Activated CD8-positive, alpha-beta T cell treated with anti-CD3 and anti-CD28 coated beads for 36 hours (primary cell): ENCODE data around the gene BET1. TPM values are rescaled to one million over a fixed set of nuclear protein-coding genes. Genes with fewer than 3 reads are reported as not detected.

Experiments used
- ATAC-seq: fragments of 200-7000 bp; cut with Tn5 transposase; one replicate; pipeline ENCODE4 v1.10.0; 2021; ENCODE audit warnings: mild to moderate bottlenecking, moderate library complexity
- CTCF ChIA-PET: fragments of 350-600 bp; sonication (Branson Sonifier 250); formaldehyde crosslinking; loops from one replicate; lab custom pipeline; 2021; ENCODE audit warnings: antibody characterized with exemption; lab: Charles Lee
- POLR2A ChIA-PET: fragments of 350-600 bp; sonication (Branson Sonifier 250); formaldehyde crosslinking; loops from one replicate; lab custom pipeline; 2021; ENCODE audit warnings: antibody characterized with exemption; lab: Charles Lee
- DNase-seq: peaks from one replicate; pipeline ENCODE4 v3.0.0-alpha.2; 2020
- H3K27ac Mint-ChIP-seq: one replicate; pipeline ENCODE4 v1.8.0; 2021; ENCODE audit warnings: mild to moderate bottlenecking, mixed read lengths
- H3K27me3 Mint-ChIP-seq: one replicate; pipeline ENCODE4 v1.8.0; 2021; ENCODE audit warnings: mixed read lengths
- H3K36me3 Mint-ChIP-seq: one replicate; pipeline ENCODE4 v1.8.0; 2021; ENCODE audit warnings: low read depth, mixed read lengths
- H3K4me1 Mint-ChIP-seq: one replicate; pipeline ENCODE4 v1.8.0; 2021; ENCODE audit warnings: low read depth, mixed read lengths
- H3K4me3 Mint-ChIP-seq: one replicate; pipeline ENCODE4 v1.8.0; 2021; ENCODE audit warnings: mild to moderate bottlenecking, moderate library complexity, mixed read lengths
- H3K9me3 Mint-ChIP-seq: one replicate; pipeline ENCODE4 v1.8.0; 2021; ENCODE audit warnings: mixed read lengths
- CTCF ChIP-seq: fragments of 200-600 bp; IDR thresholded peaks from one replicate; pipeline ENCODE4 v1.8.0; 2022; ENCODE audit warnings: antibody characterized with exemption, mild to moderate bottlenecking
- intact Hi-C: fragments of 100-400 bp; cut with micrococcal nuclease; formaldehyde crosslinking; loops from one replicate; pipeline ENCODE4 v1.10.0; 2022
- total RNA-seq, 2 experiments: library from RNA; stranded (reverse); gene quantifications; one replicate each; pipeline ENCODE4 v1.2.3, GENCODE V29; 2021

BET1 gene
- total RNA-seq, 2 experiments from 2014 or later = 17.6 to 20.8 TPM

- intact Hi-C loops = no loop called here
- POLR2A ChIA-PET = no interaction called here
- H3K9me3 Mint-ChIP-seq = no peaks in the 10 kb centered on the region
- no peak for ATAC-seq
- TF ChIP-seq CTCF = no peak
- H3K27ac Mint-ChIP-seq = no peak overlapping the region
- no peak for DNase-seq
- H3K4me3 Mint-ChIP-seq = no peak overlapping the region
- no peaks in the 10 kb centered on the region for H3K4me1 Mint-ChIP-seq
- no peaks in the 10 kb centered on the region for H3K27me3 Mint-ChIP-seq
- H3K36me3 Mint-ChIP-seq = no peaks in the 10 kb centered on the region
- CTCF ChIA-PET = interaction anchor here (1.2 kb wide), 1 partner anchor 21 kb away, joined by 3 read pairs; no protein-coding TSS in a partner anchor
Measured at GRCh38 chr7:93964813-93965212, 39.3 kb downstream of the BET1 start.

- no peak overlapping the region for H3K4me3 Mint-ChIP-seq
- CTCF ChIA-PET = no interaction called here
- intact Hi-C loops = no loop called here
- POLR2A ChIA-PET = no interaction called here
- no peak for ATAC-seq
- DNase-seq = no peak
- H3K36me3 Mint-ChIP-seq = no peaks in the 10 kb centered on the region
- no peaks in the 10 kb centered on the region for H3K9me3 Mint-ChIP-seq
- no peak for TF ChIP-seq CTCF
- no peak overlapping the region for H3K27ac Mint-ChIP-seq
- no peaks in the 10 kb centered on the region for H3K27me3 Mint-ChIP-seq
- H3K4me1 Mint-ChIP-seq = no peaks in the 10 kb centered on the region
Measured at GRCh38 chr7:93964262-93964661, 39.9 kb downstream of the BET1 start.

GRCh38 chr7:93960986-93961385 lies 43.2 kb downstream of the BET1 start:
- Mint-ChIP-seq H3K27ac (no peak overlapping the region), H3K9me3 (no peaks in the 10 kb centered on the region), H3K36me3 (no peaks in the 10 kb centered on the region), H3K27me3 (no peaks in the 10 kb centered on the region), H3K4me3 (no peak overlapping the region), H3K4me1 (no peaks in the 10 kb centered on the region)
- TF ChIP-seq CTCF = no peak
- DNase-seq (no peak), ATAC-seq (no peak)
- ChIA-PET POLR2A (no interaction called here), CTCF (no interaction called here)
- intact Hi-C loops = no loop called here

GRCh38 chr7:93958651-93959050 lies 45.5 kb downstream of the BET1 start:
- no peaks in the 10 kb centered on the region for H3K36me3 Mint-ChIP-seq
- CTCF ChIA-PET = no interaction called here
- no peak for TF ChIP-seq CTCF
- no peaks in the 10 kb centered on the region for H3K9me3 Mint-ChIP-seq
- H3K4me1 Mint-ChIP-seq = no peaks in the 10 kb centered on the region
- no peak for ATAC-seq
- H3K27ac Mint-ChIP-seq = no peak overlapping the region
- H3K27me3 Mint-ChIP-seq = no peaks in the 10 kb centered on the region
- POLR2A ChIA-PET = no interaction called here
- intact Hi-C loops = no loop called here
- no peak for DNase-seq
- no peak overlapping the region for H3K4me3 Mint-ChIP-seq

GRCh38 chr7:93958216-93958615 lies 45.9 kb downstream of the BET1 start:
- ChIA-PET CTCF (no interaction called here), POLR2A (no interaction called here)
- no peaks in the 10 kb centered on the region for H3K9me3 Mint-ChIP-seq
- H3K36me3 Mint-ChIP-seq = no peaks in the 10 kb centered on the region
- no peak for ATAC-seq
- TF ChIP-seq CTCF = no peak
- H3K4me1 Mint-ChIP-seq = no peaks in the 10 kb centered on the region
- no peak overlapping the region for H3K4me3 Mint-ChIP-seq
- H3K27me3 Mint-ChIP-seq = no peaks in the 10 kb centered on the region
- no peak overlapping the region for H3K27ac Mint-ChIP-seq
- DNase-seq = no peak
- intact Hi-C loops = no loop called here
